Adrenal gland (tissue), 5 donors: ENCODE data around the gene CFAP299.

Experiments used
- POLR2A ChIP-seq, 2 donors: fragments of 450-650 bp; IDR thresholded peaks; one replicate each; pipeline ENCODE4 v1.6.1; 2017; ENCODE audit warnings: antibody characterized with exemption in 2 of 2, mild to moderate bottlenecking in 2 of 2, moderate library complexity in 1 of 2
- TF ChIP-seq, protein P1 (sequence below), 6 experiments: fragments of 450-650 bp in 4 of 6; fragments of 200-600 bp in 2 of 6; sonication (generic) in 1 of 6; IDR thresholded peaks; 1 replicate in 5 of 6; 2 replicates in 1 of 6; pipeline versions ENCODE4 v1.5.1 to v1.8.0; 2016 to 2021; ENCODE audit warnings: antibody characterized with exemption in 6 of 6, mild to moderate bottlenecking in 2 of 6, moderate library complexity in 1 of 6
- donor health status: DM: no; HTN: no; CAD: no.

DNA sequence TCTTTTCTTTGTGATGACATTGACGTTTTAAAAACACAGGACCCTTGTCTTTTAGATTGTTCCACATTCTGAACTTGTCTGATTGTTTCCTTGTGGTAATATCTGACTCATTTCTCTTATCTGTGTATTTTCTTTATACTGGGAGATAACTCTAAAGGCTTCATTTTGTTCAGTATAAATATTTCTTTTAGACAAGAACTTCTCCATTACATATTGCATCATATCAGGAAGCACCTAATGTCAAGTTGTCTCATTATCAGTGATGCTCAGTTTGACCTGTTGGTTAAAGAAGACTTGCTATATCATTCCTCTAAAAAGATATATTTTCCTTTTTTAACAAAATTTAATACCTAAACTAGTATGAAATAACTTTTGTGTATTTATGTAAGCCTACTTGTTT lies 542.7 kb downstream of the CFAP299 start:
- TF ChIP-seq, protein P1, sequence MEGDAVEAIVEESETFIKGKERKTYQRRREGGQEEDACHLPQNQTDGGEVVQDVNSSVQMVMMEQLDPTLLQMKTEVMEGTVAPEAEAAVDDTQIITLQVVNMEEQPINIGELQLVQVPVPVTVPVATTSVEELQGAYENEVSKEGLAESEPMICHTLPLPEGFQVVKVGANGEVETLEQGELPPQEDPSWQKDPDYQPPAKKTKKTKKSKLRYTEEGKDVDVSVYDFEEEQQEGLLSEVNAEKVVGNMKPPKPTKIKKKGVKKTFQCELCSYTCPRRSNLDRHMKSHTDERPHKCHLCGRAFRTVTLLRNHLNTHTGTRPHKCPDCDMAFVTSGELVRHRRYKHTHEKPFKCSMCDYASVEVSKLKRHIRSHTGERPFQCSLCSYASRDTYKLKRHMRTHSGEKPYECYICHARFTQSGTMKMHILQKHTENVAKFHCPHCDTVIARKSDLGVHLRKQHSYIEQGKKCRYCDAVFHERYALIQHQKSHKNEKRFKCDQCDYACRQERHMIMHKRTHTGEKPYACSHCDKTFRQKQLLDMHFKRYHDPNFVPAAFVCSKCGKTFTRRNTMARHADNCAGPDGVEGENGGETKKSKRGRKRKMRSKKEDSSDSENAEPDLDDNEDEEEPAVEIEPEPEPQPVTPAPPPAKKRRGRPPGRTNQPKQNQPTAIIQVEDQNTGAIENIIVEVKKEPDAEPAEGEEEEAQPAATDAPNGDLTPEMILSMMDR (IDR thresholded peaks at IDR 0.05) = no peak
- no peak for TF ChIP-seq POLR2A (IDR thresholded peaks at IDR 0.05)
